ENCODE measurements around the gene AOC1. TPM values are rescaled to one million over a fixed set of nuclear protein-coding genes. Genes with fewer than 3 reads are reported as not detected.

The AOC1 gene
- polyA plus RNA-seq, 2 donors: 0.75 to 1.6 TPM

DNA sequence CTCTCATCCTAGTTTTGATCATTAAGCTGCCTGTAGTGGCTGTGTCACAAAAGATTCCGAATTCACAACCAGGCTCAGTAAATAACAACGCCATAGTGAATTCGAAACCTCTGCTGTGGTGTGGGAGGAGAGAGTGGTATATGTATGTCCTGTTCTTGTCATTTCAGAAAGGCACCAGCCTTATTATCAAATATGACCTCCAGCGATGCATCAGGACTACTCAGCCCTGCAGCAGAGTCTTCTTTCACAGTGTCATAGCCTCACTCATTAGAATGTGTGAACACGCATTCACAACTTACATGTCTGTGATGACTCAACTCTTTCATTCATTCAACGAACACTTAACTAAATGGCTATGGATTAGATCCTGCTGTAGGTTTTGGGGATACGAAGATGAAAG is 15.3 kb downstream of the AOC1 start:
- no peaks in the 10 kb centered on the region for H3K27me3 ChIP-seq (ENCODE audit: control insufficient read depth in 1 of 2, insufficient read depth in 2 of 2, low read length in 2 of 2)
- H3K4me3 ChIP-seq (ENCODE audit: low read depth in 1 of 2, low read length in 2 of 2): no peak overlapping the region
- H3K4me1 ChIP-seq (ENCODE audit: control insufficient read depth in 2 of 2, insufficient read depth in 2 of 2, low read length in 1 of 2): no peaks in the 10 kb centered on the region
- H3K27ac ChIP-seq (ENCODE audit: low read depth in 2 of 2, low read length in 1 of 2): no peak overlapping the region
- H3K36me3 ChIP-seq (ENCODE audit: control insufficient read depth in 2 of 2, insufficient read depth in 2 of 2, low read length in 1 of 2): no peaks in the 10 kb centered on the region
- WGBS, 2 donors: 84% methylated on average over 7 of the region's 7 CpGs
- peaks cover 2 to 3% of the 10 kb centered on the region in 2 donors for H3K9me3 ChIP-seq (ENCODE audit: control insufficient read depth in 2 of 2, insufficient read depth in 1 of 2, low read depth in 1 of 2, low read length in 1 of 2)

DNA sequence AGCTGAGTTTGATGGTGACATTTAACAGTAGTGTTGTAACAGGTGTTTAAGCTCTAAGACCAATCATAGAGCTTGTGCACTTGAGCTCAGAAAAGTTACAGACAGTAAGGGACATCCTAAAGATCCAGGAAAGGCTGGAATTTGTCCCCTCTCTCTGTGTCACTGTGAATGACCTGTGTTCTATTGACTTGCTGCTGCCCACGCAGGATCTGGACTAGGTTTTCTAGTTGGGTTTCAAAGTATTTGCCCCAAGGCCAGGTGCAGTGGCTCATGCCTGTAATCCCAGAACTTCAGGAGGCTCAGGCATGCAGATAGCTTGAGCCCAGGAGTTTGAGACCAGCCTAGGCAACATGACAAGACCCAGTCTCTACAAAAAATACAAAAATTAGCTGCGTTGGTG is 17.1 kb downstream of the AOC1 start:
- no peaks in the 10 kb centered on the region for H3K27me3 ChIP-seq (ENCODE audit: control insufficient read depth in 1 of 2, insufficient read depth in 2 of 2, low read length in 2 of 2)
- H3K4me3 ChIP-seq (ENCODE audit: low read depth in 1 of 2, low read length in 2 of 2): no peak overlapping the region
- H3K36me3 ChIP-seq (ENCODE audit: control insufficient read depth in 2 of 2, insufficient read depth in 2 of 2, low read length in 1 of 2): no peaks in the 10 kb centered on the region
- no peak overlapping the region for H3K27ac ChIP-seq (ENCODE audit: low read depth in 2 of 2, low read length in 1 of 2)
- H3K4me1 ChIP-seq (ENCODE audit: control insufficient read depth in 2 of 2, insufficient read depth in 2 of 2, low read length in 1 of 2): no peaks in the 10 kb centered on the region
- WGBS, 2 donors: 69 to 70% methylated on average over 2 of the region's 2 CpGs
- H3K9me3 ChIP-seq (ENCODE audit: control insufficient read depth in 2 of 2, insufficient read depth in 1 of 2, low read depth in 1 of 2, low read length in 1 of 2): peaks cover 2 to 3% of the 10 kb centered on the region in 2 donors

DNA sequence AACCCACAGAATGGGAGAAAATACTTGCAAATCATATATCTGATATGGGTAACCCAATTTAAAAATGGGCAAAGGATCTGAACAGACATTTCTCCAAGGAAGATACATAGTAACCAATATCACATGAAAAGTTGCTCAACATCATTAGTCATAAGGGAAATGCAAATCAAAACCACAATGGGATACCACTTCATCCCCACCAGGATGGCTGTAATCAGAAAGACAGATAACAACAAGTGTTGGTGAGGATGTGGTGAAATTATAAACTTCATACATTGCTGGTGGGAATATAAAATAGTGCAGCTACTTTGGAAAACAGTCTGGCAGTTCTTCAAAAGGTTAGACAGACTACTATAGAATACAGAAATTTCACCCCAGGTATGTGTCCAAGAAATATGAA is 19.3 kb downstream of the AOC1 start:
- Histone ChIP-seq H3K27ac (ENCODE audit: low read depth in 2 of 2, low read length in 1 of 2) (no peak overlapping the region), H3K27me3 (ENCODE audit: control insufficient read depth in 1 of 2, insufficient read depth in 2 of 2, low read length in 2 of 2) (no peaks in the 10 kb centered on the region), H3K9me3 (ENCODE audit: control insufficient read depth in 2 of 2, insufficient read depth in 1 of 2, low read depth in 1 of 2, low read length in 1 of 2) (peaks cover 2 to 3% of the 10 kb centered on the region in 2 donors), H3K4me3 (ENCODE audit: low read depth in 1 of 2, low read length in 2 of 2) (no peak overlapping the region), H3K36me3 (ENCODE audit: control insufficient read depth in 2 of 2, insufficient read depth in 2 of 2, low read length in 1 of 2) (no peaks in the 10 kb centered on the region), H3K4me1 (ENCODE audit: control insufficient read depth in 2 of 2, insufficient read depth in 2 of 2, low read length in 1 of 2) (no peaks in the 10 kb centered on the region)

DNA sequence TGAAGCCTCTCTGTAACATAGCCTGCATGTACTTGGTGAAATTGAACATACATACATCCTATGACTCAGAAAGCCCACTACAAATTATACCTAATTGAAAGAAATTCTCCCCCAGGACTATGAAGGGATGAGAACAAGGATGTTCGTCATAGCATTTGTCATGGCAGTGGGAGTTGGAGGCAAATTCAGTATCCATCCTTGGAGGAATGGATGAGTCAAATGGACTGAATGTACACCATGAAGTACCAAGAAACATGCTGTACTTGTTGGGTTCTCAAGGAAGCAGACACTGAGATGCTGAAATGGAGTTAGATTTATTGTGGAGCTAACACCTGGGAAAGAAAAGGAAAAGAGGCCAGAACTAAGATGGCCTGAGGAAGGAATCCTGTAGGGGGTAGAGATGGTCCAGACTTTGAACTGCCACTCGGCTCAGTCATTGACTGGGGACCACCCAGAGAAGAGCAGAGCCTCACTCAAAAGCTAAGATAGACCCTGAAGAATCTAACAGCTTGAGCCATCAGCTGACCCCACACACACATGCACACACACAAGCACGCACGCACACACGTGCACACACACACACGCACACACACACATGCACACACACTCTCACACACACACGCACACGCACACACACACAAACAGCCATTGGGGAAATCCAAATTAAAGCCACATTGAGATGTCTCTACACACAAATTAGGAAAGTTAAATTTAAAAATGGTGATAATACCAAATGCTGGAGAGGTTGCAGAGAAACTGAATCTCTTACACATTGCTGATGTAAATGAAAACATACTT is 22.3 kb downstream of the AOC1 start:
- Histone ChIP-seq H3K27ac (ENCODE audit: low read depth in 2 of 2, low read length in 1 of 2) (no peak overlapping the region), H3K36me3 (ENCODE audit: control insufficient read depth in 2 of 2, insufficient read depth in 2 of 2, low read length in 1 of 2) (no peaks in the 10 kb centered on the region), H3K9me3 (ENCODE audit: control insufficient read depth in 2 of 2, insufficient read depth in 1 of 2, low read depth in 1 of 2, low read length in 1 of 2) (peaks cover 0 to 2% of the 10 kb centered on the region in 2 donors), H3K4me3 (ENCODE audit: low read depth in 1 of 2, low read length in 2 of 2) (no peak overlapping the region), H3K4me1 (ENCODE audit: control insufficient read depth in 2 of 2, insufficient read depth in 2 of 2, low read length in 1 of 2) (no peaks in the 10 kb centered on the region), H3K27me3 (ENCODE audit: control insufficient read depth in 1 of 2, insufficient read depth in 2 of 2, low read length in 2 of 2) (no peaks in the 10 kb centered on the region)
- WGBS, 2 donors: 85 to 87% methylated on average over 8 of the region's 8 CpGs

DNA sequence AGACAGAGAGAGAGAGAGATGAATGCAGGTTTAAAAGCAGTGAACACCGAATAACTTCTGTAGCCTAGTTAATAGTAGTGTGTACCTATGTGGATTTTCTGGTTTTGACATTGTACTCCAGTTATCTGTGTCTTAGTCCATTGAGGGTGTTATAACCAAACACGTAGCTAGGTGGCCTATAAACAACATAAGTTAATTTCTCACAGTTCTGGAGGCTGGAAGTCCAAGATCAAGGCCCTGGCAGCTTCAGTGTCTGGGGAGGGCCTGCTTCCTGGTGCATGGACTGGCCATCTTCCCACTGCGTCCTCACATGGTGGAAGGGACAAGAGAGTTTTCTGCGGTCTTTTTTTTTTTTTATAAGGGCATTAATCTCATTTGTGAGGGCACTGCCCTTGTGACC is 23.5 kb downstream of the AOC1 start:
- no peak overlapping the region for H3K27ac ChIP-seq (ENCODE audit: low read depth in 2 of 2, low read length in 1 of 2)
- no peak overlapping the region for H3K4me3 ChIP-seq (ENCODE audit: low read depth in 1 of 2, low read length in 2 of 2)
- no peaks in the 10 kb centered on the region for H3K36me3 ChIP-seq (ENCODE audit: control insufficient read depth in 2 of 2, insufficient read depth in 2 of 2, low read length in 1 of 2)
- no peaks in the 10 kb centered on the region for H3K9me3 ChIP-seq (ENCODE audit: control insufficient read depth in 2 of 2, insufficient read depth in 1 of 2, low read depth in 1 of 2, low read length in 1 of 2)
- 74 to 76% methylated on average over 4 of the region's 4 CpGs for WGBS, 2 donors
- H3K4me1 ChIP-seq (ENCODE audit: control insufficient read depth in 2 of 2, insufficient read depth in 2 of 2, low read length in 1 of 2): no peaks in the 10 kb centered on the region
- no peaks in the 10 kb centered on the region for H3K27me3 ChIP-seq (ENCODE audit: control insufficient read depth in 1 of 2, insufficient read depth in 2 of 2, low read length in 2 of 2)

DNA sequence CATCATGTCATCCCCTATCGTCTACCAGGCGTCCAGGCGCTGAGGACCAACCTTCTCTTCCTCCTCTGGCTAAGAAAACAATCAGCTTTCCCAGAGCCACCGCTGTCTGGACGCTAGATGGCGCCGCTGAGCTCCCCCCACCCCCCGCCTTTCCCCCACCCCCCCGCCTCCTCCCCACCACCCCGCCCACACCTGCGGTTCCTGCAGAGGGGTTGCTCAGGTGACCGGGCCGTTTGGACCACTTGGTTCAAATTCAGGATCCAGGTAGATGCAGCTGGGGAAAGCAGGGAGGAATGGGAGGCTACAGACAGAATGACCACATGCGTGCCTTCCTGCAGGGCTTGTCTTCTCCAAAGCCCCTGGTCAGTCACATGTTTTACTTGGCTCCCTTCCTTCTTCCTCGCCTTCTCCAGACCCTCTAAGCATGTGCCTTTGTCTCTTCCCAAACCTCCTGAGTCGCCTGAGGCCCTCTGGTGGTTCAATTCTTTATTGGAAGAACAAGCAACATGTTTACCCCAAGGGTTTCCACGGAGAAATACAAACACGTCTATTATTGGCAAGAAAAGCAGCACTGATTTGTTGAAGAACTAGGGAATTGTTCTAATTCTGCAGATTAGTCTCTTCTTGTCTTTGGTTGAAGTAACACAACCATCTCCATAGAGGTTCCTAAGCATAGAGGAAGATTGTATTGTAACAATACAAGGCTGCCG is 24.7 kb downstream of the AOC1 start:
- Histone ChIP-seq H3K27ac (ENCODE audit: low read depth in 2 of 2, low read length in 1 of 2) (no peak overlapping the region), H3K27me3 (ENCODE audit: control insufficient read depth in 1 of 2, insufficient read depth in 2 of 2, low read length in 2 of 2) (no peaks in the 10 kb centered on the region), H3K4me1 (ENCODE audit: control insufficient read depth in 2 of 2, insufficient read depth in 2 of 2, low read length in 1 of 2) (no peaks in the 10 kb centered on the region), H3K9me3 (ENCODE audit: control insufficient read depth in 2 of 2, insufficient read depth in 1 of 2, low read depth in 1 of 2, low read length in 1 of 2) (no peaks in the 10 kb centered on the region), H3K36me3 (ENCODE audit: control insufficient read depth in 2 of 2, insufficient read depth in 2 of 2, low read length in 1 of 2) (no peaks in the 10 kb centered on the region), H3K4me3 (ENCODE audit: low read depth in 1 of 2, low read length in 2 of 2) (no peak overlapping the region)
- 4 to 8% methylated on average over 10 to 18 of the region's 19 CpGs for WGBS, 2 donors

DNA sequence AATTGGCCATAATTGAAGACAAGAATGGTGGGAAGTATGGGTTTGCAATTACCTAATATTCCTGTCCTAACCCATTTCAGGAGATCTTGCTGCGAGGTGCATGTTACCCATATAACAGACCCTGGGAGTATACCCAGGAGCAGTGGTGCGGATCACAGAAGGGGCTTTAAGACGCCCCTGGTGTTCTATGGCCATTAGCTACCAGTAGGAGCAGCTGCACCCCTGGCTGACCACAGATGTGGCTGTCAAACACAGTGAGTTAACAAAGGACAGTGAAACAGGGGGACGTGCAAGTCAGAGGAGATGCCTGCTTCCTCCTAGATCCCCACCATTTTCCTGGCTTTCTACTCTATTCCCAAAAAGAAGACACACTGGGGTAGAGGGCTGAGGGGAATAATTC is 25.2 kb downstream of the AOC1 start:
- H3K27ac ChIP-seq (ENCODE audit: low read depth in 2 of 2, low read length in 1 of 2): no peak overlapping the region

DNA sequence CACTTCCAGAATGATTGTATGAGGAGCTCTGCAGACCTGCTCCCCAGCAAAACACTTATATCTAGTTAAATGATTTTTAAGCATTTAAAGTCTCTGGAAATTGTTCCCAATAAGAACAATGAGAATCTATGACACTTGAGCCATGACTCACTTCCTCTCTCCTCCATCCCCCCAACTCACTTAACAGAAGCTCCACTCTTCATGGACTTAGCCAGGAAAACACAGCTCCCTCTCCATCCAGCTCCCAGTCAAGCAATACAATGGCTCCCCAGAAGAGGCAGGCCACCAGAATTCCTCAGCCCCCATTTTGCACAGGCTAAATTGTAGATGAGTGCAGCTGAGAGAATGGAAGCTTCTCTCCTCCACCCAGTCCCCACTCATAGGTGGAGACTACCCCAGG is 27.0 kb downstream of the AOC1 start:
- Histone ChIP-seq H3K27me3 (ENCODE audit: control insufficient read depth in 1 of 2, insufficient read depth in 2 of 2, low read length in 2 of 2) (no peaks in the 10 kb centered on the region), H3K4me1 (ENCODE audit: control insufficient read depth in 2 of 2, insufficient read depth in 2 of 2, low read length in 1 of 2) (no peaks in the 10 kb centered on the region), H3K4me3 (ENCODE audit: low read depth in 1 of 2, low read length in 2 of 2) (no peak overlapping the region)

More for the DNA sequence above, 25.2 kb downstream of the AOC1 start:
- H3K9me3 ChIP-seq (ENCODE audit: control insufficient read depth in 2 of 2, insufficient read depth in 1 of 2, low read depth in 1 of 2, low read length in 1 of 2): no peaks in the 10 kb centered on the region
- H3K36me3 ChIP-seq (ENCODE audit: control insufficient read depth in 2 of 2, insufficient read depth in 2 of 2, low read length in 1 of 2): no peaks in the 10 kb centered on the region
- 60 to 62% methylated on average over 4 of the region's 4 CpGs for WGBS, 2 donors
- H3K4me3 ChIP-seq (ENCODE audit: low read depth in 1 of 2, low read length in 2 of 2): no peak overlapping the region
- H3K27me3 ChIP-seq (ENCODE audit: control insufficient read depth in 1 of 2, insufficient read depth in 2 of 2, low read length in 2 of 2): no peaks in the 10 kb centered on the region
- H3K4me1 ChIP-seq (ENCODE audit: control insufficient read depth in 2 of 2, insufficient read depth in 2 of 2, low read length in 1 of 2): no peaks in the 10 kb centered on the region

DNA sequence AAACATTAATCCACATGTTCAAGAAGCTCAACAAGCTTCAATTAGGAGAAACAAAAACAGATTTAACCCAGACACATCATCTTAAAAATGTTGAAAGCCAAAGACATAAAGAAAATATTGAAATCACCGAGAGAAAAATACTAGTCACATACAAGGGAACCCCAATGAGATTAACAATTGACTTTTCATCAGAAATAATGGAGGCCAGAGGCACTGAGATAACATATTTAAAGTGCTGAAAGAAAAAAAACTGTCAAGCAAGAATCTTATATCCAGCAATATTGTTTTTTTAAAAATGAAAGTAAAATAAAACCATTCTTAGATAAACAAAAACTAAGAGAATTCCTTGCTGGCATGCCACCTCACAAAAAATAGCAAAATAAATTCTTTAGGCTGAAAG is 28.9 kb downstream of the AOC1 start:
- Histone ChIP-seq H3K36me3 (ENCODE audit: control insufficient read depth in 2 of 2, insufficient read depth in 2 of 2, low read length in 1 of 2) (no peaks in the 10 kb centered on the region), H3K4me1 (ENCODE audit: control insufficient read depth in 2 of 2, insufficient read depth in 2 of 2, low read length in 1 of 2) (no peaks in the 10 kb centered on the region), H3K27ac (ENCODE audit: low read depth in 2 of 2, low read length in 1 of 2) (no peak overlapping the region), H3K27me3 (ENCODE audit: control insufficient read depth in 1 of 2, insufficient read depth in 2 of 2, low read length in 2 of 2) (no peaks in the 10 kb centered on the region), H3K4me3 (ENCODE audit: low read depth in 1 of 2, low read length in 2 of 2) (no peak overlapping the region), H3K9me3 (ENCODE audit: control insufficient read depth in 2 of 2, insufficient read depth in 1 of 2, low read depth in 1 of 2, low read length in 1 of 2) (no peaks in the 10 kb centered on the region)
- 93 to 96% methylated on average over 1 of the region's 1 CpG for WGBS, 2 donors

More for the DNA sequence above, 27.0 kb downstream of the AOC1 start:
- Histone ChIP-seq H3K36me3 (ENCODE audit: control insufficient read depth in 2 of 2, insufficient read depth in 2 of 2, low read length in 1 of 2) (no peaks in the 10 kb centered on the region), H3K9me3 (ENCODE audit: control insufficient read depth in 2 of 2, insufficient read depth in 1 of 2, low read depth in 1 of 2, low read length in 1 of 2) (no peaks in the 10 kb centered on the region), H3K27ac (ENCODE audit: low read depth in 2 of 2, low read length in 1 of 2) (no peak overlapping the region)

Data from esophagus (tissue), 2 donors.